ENCODE measurements around the gene PCSK7. TPM values are rescaled to one million over a fixed set of nuclear protein-coding genes. Genes with fewer than 3 reads are reported as not detected.

PCSK7 gene
- total RNA-seq, 1 experiment from 2014 or later: 50.7 TPM

DNA sequence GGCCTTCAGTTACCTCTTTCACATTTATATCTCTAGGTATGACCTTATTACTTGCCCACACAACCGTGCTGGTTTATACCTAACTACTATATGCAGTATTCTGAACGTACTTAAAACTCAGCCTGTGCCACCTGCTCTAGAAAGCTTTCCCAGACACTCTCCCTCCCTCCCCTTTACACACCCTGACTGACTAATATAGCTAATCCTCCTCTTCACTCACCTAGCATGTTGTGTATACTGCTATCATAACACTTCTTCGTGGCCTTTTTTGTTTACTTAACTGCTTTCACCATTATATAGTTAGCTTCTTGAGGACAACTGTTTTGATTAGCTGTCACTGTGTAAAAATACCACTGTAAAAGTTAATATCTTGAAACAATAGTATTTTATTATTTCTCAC lies 24.1 kb upstream of the PCSK7 start:
- Mint-ChIP-seq H3K4me1 (no peaks in the 10 kb centered on the region), H3K36me3 (ENCODE audit: insufficient read depth in 1 of 3, low read depth in 3 of 3) (peaks cover 5 to 36% (median 31%) of the 10 kb centered on the region in 3 experiments), H3K4me3 (no peak overlapping the region), H3K27me3 (ENCODE audit: low read depth) (no peaks in the 10 kb centered on the region), H3K9me3 (no peaks in the 10 kb centered on the region; a peak in 1 of 5 replicates), H3K27ac (no peak overlapping the region)
- no peak overlapping the region for H3K4ac ChIP-seq (ENCODE audit: low read depth, low read length)
- no peaks in the 10 kb centered on the region for H3K4me1 ChIP-seq (ENCODE audit: insufficient read depth, low read length)
- no peak overlapping the region for H3K56ac ChIP-seq (ENCODE audit: insufficient read length, low read depth, low read length)
- no peak overlapping the region for H3K27ac ChIP-seq (ENCODE audit: insufficient read length, low read depth, low read length)
- no peak overlapping the region for H3K14ac ChIP-seq (ENCODE audit: insufficient read depth, low read length)
- no peak for DNase-seq
- no peaks in the 10 kb centered on the region for H3K27me3 ChIP-seq (ENCODE audit: insufficient read depth, low read length)
- no peak overlapping the region for H2BK120ac ChIP-seq (ENCODE audit: low read depth, low read length, poor library complexity, severe bottlenecking)
- H3K9me3 ChIP-seq (ENCODE audit: control insufficient read depth, low read depth, low read length): no peaks in the 10 kb centered on the region
- no peaks in the 10 kb centered on the region for H3K23me2 ChIP-seq (ENCODE audit: insufficient read length, low read depth, low read length, poor library complexity, severe bottlenecking)
- no peak overlapping the region for H2AK5ac ChIP-seq (ENCODE audit: insufficient read length, low read length)
- H3K79me2 ChIP-seq (ENCODE audit: insufficient read depth, low read length): no peaks in the 10 kb centered on the region
- H3K18ac ChIP-seq (ENCODE audit: insufficient read length, low read depth, low read length): no peak overlapping the region
- TF ChIP-seq CTCF (conservative IDR thresholded peaks at IDR 0.05): no peak
- H3T11ph ChIP-seq (ENCODE audit: low read length): no peak overlapping the region
- no peak overlapping the region for H4K5ac ChIP-seq (ENCODE audit: insufficient read length, low read depth, low read length)
- no peak overlapping the region for H2BK20ac ChIP-seq (ENCODE audit: low read depth, low read length, poor library complexity, severe bottlenecking)
- H4K20me1 ChIP-seq (ENCODE audit: control insufficient read depth, insufficient read depth, insufficient read length): no peaks in the 10 kb centered on the region
- H2BK5ac ChIP-seq (ENCODE audit: insufficient read length, low read length): no peak overlapping the region
- no peak overlapping the region for H2BK12ac ChIP-seq (ENCODE audit: insufficient read length, low read depth, low read length)
- H3K23ac ChIP-seq (ENCODE audit: insufficient read length, low read depth, low read length): no peak overlapping the region
- no peak overlapping the region for H4K8ac ChIP-seq (replicated peaks; ENCODE audit: insufficient read length, low read depth, low read length)
- no peak overlapping the region for H3K4me2 ChIP-seq (ENCODE audit: insufficient read depth, insufficient read length, low read length)
- H3K79me1 ChIP-seq (ENCODE audit: insufficient read depth, low read depth, low read length, poor library complexity, severe bottlenecking): no peaks in the 10 kb centered on the region
- no peak overlapping the region for H4K91ac ChIP-seq (ENCODE audit: insufficient read length, low read depth, low read length)
- no peak overlapping the region for H3K9ac ChIP-seq (ENCODE audit: extremely low read depth, insufficient read length, low read length)
- H2BK15ac ChIP-seq (ENCODE audit: low read depth, low read length): no peak overlapping the region
- WGBS (ENCODE audit: extremely low coverage, insufficient read length, low lambda C conversion rate): no CpG with 5 or more reads among the region's 3 CpGs
- H2AFZ ChIP-seq (ENCODE audit: low read length): no peak overlapping the region
